GM19452 (cell line): ENCODE results near the gene APIP.

Source experiments
- ATAC-seq: cut with Tn5 transposase; IDR thresholded peaks from one replicate; pipeline ENCODE4 v1.9.1; 2021; ENCODE audit not compliant: unreplicated experiment

The APIP gene

GRCh38 chr11:34916015-34916842 is at the start of gene APIP, which contains the start of gene PDHX:
Gene APIP (minus strand): TSS chr11:34916379. CDS start chr11:34916284, 95 bp downstream.
Gene PDHX (plus strand): TSS chr11:34916618. CDS start chr11:34916656, 38 bp downstream.
- peak; percentile 93 for ATAC-seq

DNA sequence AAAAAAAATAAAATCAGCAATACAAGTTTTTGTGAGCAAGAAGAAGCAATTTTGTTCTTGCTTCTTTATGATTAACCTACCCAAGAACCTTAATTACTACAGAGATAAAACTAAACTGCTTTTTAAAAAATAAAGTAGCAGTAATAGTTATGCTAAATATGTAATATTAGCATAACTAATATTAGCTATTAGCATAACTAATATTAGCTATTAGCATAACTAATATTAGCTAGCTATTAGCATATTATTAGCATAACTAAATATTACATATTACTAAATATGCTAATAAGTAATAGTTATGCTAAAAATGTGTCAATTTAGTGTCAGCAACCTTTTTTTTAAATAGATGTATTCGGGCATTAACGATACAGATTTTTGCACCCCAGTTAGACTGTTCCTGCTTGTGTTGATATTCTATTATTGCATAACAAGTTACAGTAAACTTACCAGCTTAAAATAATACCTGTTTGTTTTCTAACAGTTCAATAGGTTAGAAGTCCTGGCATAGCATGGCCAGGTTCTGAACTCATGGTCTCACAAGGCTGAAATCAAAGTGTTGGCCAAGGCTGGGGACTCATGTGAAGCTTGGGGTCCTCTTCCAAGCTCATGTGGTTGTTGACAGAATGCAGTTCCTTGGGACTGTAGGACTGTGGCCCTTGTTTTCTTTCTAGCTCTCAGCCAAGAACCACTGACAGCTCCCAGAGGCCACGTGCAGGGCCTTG is 48.6 kb upstream of the APIP start:
- no peak for ATAC-seq

DNA sequence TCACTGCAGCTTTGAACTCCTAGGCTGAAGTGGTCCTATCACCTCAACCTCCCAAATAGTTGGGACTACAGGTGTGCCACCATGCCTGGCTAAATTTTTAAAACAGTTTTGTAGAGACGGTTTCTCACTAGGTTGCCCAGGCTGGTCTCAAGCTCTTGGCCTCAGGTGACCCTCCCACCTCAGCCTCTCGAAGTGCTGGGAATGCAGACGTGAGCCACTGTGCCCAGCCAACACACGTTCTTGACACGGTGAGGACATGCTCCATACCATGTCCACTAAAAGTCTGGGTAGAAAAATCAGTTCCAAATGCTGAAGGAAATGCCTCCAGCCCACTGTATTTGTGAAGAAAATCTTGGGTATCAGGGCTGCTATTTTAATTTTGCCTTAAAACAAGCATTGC is 47.2 kb upstream of the APIP start:
- no peak for ATAC-seq

DNA sequence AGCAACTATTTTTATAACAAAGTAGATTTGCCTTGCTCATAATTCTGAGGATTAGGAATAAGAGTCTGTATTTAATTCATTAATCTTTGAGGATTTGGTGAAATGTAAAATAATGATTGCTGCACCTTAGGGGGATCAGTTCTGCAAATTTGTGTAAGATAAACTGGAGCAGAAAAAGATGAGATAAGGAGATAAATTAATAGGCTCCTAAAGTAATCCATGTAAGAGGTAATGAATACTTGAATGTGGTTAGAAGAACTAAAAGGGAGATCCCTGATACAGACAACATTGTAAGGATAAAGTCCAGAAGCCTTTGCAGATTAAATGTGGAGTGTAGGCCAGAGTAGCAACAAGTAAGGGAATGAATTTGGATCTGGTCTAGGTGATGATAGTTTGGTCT is 45.9 kb upstream of the APIP start:
- no peak for ATAC-seq

DNA sequence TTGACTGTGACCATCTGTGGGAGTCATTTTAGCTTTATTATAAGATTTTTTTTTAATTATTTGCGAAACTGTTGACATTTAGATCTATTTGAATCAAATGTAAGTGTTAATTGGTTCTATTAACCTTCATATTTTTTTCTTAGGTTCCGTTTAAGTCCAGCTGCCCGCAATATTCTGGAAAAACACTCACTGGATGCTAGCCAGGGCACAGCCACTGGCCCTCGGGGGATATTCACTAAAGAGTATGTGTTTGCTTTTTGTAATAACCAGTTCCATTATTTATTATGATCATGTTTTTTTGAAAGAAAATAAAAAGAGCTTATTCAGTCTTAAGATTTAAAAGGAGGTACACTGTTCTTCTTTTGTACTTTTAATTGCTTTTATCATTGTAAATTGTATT is 44.1 kb upstream of the APIP start:
- no peak for ATAC-seq

DNA sequence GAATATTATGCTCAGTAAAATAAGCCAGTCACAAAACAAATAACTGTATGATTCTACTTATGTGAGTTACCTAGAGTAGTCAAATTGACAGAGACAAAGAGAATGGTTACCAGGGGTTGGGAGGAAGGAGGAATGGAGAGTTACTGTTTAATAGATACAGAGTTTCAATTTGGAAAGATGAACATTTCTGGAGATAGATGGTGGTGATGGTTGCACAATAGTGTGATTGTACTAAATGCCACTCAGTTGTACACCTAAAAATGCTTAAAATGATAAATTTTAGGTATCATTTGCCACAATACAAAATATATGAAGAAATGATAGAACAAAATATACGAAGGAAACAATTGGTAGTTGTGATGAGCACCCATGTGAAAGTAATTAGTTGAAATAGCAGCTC is 43.6 kb upstream of the APIP start:
- no peak for ATAC-seq

DNA sequence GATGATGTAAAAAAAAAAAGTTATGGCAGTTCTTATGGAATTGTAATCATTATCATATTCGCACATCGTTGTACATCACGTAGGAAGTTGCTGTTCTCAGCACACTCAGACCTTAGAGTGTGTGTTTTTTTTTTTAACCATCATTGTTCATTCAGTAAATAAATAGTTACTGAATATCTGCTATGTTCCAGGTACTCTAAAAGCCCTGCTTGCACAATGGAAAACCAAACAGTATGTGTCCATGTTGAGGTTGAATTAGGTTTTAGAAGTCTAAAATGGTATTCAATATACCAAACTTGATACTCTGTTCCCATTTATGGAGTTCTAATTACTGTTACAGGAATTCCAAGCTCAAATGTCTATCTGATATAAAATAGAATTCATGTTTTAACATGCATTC is 41.4 kb upstream of the APIP start:
- no peak for ATAC-seq

GRCh38 chr11:34957206-34957605 is 41.0 kb upstream of the APIP start:
- no peak for ATAC-seq

DNA sequence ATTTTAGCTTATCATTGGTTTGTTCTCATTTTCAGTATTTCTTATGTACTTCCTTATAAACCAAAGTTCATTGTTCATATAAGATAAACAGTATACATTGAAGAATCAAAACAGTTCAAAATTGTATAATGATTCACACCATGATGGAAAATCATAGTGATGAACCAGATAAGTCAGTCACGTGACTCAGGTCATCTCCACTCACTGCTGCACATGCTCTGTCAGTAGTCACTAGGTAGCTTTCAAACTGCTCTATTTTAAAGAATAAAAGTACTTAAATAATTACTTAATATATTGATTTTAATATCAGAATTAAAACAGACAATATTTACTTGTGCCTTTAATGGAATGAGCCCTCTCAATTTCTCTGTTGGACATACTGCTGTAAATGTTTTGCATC is 37.8 kb upstream of the APIP start:
- ATAC-seq, result no peak

GRCh38 chr11:34948696-34949095 is 32.5 kb upstream of the APIP start:
- no peak for ATAC-seq

GRCh38 chr11:34944692-34945091 is 28.5 kb upstream of the APIP start:
- ATAC-seq, result no peak

GRCh38 chr11:34941688-34942087 is 25.5 kb upstream of the APIP start:
- ATAC-seq, result no peak

- ATAC-seq, result no peak
Observed at GRCh38 chr11:34940026-34940677, 24.0 kb upstream of the APIP start.

GRCh38 chr11:34938611-34939010 is 22.4 kb upstream of the APIP start:
- no peak for ATAC-seq

DNA sequence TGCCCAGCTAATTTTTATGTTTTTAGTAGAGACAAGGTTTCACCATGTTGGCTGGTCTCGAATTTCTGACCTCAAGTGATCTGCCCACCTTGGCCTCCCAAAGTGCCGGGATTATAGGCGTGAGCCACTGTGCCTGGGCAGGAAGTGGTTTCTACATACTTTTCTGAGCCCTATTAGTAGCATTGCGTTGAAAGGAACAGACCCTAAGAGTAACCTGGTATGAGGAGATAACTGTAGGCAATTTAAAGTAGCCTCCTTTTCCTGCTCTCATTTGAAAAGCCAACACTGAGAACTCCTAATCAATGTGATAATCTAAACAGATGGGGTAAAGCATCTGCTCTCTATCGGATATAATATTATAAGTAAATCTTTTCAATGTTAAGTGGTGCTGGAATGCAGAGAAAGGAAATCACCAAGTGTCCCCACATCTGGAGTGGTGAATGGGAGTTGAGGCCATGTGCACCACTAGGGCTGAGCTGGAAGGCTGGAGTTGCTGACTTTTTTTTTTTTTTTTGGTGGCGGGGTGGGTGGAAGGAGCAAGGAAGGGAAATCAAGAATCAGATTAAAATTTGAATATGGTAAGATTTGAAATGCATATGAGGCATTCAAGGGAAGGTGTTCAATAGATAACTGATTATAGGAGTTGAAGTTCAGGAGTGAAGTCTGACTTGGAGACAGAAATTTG is 20.9 kb upstream of the APIP start:
- no peak for ATAC-seq

DNA sequence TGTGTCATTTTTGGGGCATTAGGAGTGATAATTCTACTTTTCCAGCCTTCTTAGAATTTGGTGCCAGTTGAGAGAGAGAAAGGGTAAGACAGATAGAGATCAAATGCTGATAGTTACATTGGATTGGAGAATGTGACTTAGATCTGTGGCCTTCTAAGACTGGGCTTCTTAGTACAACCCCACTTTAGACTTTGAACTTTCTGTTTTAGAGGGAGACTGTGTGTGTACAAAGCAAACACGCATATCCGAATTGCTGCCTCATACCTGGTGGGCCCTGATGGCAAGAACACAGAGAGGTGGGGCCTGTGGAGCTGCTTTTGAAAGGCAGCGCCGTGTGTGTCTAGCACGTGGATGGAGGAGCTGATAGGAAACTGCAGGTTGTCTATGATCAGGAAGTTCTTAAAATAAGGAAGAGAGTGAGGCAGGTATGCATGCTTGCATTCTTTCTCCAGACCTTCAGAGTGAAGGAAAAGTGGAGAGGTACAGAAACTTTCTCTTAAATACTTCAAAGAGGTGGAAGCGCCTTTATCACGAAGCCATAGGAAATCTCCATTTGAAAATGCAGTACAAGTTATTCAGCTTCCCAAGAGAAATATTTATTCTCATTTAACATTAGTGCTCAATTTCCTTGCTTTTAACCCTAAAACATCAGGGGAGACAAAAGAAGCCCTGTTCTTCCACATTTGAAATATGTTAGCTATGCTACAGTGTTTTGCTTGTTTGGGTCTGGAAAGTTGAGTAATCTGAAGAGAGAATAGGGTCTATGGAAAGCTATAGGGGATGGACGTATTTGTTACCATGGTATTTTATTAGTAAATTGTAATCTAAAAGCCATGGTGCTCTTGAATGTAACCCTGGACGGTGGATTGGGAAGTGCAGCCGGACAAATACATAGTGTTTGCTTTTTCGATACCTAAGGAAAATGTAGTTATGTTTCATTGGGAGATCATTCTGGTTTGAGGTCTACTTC is 13.9 kb upstream of the APIP start:
- no peak for ATAC-seq

DNA sequence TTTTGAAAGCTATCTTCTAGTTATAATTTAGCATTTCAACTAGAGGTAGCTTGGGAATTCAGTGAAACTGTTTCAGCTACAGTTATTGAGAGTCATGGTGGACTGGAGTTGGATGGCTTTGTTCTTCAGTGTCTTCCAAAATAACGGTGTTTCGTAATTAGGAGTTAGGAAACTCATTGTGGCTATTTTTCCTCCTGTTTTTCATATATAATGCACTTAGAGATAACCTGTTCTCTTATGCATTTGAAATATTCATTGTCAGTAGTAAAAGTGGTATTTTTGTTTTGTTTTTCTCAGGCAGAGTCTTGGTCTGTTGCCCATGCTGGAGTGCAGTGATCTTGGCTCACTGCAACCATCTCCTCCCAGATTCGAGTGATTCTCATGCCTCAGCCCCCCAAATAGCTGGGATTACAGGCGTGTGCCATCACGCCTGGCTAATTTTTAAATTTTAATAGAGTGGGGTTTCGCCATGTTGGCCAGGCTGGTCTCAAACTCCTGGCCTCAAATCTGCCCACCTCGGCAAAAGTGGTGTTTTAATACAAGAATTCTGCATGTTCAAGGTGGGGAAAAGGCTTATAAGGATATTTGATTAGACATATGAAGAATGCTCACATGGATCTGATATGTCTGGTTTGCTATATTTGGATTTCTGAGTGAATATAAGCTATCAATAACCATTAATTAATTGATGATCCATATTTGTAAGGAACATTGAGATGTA is 12.9 kb upstream of the APIP start:
- ATAC-seq, result no peak

DNA sequence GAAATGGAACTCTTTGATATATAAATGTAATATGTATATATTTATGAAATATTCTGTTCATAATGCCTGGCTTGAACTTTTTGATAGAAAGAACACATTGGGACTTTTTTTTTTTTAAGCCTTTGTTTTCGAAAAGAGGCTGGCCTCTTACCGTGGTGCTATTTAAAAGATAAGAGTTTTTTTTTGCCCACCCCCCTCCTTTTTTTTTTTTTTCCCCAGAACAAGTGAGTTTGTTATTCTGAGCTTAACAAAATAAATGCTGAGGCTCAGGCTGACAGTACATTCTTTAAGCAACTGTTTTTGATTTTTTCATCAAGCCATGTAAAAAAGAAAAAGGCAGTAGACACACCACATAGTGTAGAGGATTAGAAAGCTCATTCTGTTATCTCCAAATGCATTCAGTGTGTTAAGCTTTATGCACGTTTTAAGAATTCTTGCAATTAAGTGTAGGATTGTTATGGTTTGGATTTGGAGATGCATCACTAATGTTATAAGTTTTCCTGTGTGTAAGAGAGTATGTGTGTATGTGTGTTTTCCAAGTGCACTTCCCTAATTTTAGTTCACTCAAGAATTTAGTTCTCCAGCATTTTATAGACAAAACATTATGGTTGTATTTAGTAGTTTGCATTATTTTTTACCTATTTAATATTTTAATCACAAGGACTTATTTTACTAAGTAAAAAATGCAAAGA is 12.2 kb upstream of the APIP start:
- no peak for ATAC-seq

DNA sequence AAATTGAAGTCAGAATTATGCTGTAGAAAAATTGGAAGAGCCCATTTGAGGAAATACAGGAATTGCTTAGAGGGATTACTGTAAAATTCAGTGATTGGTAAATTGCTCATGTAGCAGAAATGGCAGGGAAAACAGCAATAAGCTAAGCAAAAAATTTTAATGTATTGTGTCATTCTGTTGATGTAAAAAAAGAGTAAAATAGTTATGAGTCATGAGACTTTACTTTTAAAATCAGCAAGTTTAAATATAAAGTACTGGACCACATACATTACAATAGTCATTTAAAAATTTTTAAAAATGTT is 10.6 kb upstream of the APIP start:
- ATAC-seq, result no peak
